Measurements from ENCODE around the gene CFAP57.

The CFAP57 gene

DNA sequence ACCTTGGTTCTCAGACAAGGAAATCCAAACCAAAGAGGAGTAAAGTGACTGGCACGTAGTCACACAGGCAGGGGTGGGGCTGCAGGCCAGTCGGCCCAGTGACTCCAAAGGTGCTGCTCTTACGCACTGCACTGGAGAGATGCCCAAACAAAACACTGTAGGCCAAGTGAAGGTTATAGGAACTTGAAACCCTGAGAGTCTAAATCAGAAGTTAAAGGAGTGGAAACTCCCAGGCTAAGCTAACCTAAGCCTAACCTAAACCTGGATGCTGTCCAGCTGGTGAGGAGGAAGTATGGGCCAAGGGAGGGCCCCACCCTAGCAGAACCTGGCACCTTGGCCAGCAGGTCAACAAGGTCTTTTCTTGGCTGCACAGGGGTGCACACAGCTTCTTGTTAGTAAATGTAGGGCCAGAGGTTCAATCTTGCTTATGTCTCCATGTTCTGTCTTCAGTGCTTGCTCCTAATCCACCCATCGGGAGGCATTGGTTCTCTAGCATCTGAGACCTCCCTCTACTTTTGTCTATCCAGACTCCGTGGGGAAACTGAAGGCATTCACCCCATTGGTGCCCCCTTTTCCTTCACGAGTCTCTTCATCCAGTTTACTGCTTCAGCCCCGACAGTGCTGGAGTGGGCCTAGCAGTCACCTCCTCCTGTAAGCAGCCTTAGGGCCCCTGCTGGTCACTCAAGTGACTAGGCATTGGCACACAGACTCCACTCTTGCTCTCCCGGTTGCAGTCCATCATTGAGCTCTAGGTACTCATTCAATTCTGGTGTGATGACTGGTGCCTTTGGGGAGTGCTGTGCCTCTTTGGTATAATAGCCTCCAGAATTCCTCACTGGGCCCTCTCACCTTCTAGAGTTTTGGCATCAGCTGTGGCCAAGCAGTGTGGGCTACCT, 84.8 kb downstream of the CFAP57 start:
- DNase-seq: no peak

DNA sequence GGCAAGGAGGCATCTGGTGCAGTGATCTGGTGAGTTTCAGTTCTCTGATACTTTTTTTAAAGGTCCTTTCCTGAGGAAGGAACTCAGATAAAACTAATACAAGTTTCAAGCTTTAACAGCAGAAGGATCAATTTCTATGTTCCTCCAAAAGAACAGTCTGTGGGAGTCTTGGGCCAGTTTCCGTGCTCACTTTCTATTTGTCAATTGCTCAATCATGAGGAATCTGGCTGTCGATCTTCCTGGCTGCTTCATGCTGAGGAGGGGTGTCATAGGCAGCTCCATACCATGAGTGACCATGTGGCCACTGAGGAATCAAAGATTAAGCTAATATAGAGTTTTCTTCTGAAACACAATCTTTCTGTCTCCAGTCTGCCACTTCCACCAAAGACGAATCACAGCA, 86.2 kb downstream of the CFAP57 start:
- no peak for DNase-seq

DNA sequence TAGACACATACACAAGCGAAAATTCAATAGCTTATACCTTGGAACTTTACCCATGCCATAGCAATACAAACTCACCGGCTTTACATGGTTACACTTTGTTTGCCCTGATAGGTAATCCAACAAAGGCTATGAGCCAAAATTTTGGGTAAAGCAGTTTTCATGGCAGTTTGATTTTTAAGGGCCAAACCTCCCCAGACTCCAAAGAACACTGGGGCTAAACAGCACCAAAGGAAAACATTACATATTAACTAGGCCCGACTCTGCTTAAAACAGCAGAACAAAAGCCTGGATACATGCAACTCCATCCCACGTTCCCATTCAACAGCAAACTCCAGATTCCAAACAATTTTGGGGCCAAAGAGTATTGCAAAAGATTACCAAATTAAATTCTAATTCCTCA, 93.3 kb downstream of the CFAP57 start:
- no peak for DNase-seq

DNA sequence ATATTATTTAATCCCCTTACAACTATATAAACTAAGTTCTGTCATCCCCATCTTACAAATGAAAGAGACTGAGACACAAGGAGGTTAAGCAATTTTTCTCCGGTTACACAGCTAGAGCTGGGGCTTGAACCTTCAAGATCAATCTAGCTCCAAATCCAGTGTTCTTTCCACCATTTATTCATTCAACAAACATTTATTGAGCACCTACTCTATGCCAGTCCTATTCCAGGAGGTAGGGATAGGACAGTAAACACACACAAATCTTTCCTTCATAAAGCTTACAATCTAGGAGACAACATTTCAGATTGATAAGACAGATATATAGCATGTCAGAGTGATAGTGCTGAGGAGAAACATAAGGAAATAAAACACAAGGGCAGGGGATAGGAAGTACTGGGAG, 94.8 kb downstream of the CFAP57 start:
- DNase-seq: no peak

DNA sequence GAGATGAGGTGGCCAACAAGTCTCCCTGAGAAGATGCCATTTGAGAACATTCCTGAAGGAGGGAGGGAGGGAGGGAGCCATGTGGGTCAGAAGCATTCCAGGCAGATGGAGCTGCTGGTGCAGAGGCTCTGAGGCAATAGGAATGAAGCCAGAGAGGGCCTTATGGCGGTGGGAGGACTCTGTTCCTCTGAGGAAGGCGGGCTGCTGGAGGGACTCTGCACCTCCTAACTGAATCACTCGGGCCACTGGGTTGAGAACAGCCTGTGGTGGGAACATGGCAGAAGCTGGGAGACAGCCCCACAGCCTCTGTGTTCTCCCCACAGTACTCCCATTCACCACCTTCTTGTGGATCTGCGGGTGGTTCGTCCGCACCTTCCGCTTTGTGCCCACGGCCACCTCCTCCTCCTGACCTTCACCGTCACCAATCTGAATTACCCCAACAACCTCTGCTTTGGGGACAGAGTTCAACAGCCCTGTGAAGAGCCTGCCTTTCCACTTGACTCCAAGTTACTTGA, 95.2 kb downstream of the CFAP57 start:
- DNase-seq: no peak

DNA sequence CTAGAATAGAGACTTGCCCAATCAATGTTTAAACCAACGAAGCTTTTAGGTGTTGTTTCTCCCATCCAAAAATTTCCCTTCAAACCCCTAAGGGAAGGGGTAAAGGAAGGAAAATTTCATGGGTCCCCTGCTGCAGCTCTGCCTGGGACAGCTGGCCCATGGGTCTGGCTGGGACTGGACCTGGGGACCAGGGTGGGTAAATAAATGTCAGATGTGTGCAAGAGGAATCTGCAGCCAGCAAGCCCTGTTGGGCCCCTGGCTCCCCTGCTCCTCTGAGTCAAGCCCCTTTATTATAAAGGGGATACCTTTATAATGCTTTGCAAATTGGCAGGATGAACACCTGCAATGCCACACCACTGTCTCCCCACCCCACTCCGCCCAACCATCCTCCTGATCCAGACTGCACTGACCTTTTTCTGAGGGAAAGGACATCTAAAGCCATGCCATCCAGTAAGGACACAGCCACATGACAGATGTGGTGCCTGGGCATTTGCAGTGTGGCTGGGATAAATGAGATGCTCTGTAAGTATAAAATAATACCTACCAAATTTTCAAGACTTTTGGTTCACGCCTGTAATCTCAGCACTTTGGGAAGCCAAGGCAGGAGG, 95.8 kb downstream of the CFAP57 start:
- DNase-seq: no peak

DNA sequence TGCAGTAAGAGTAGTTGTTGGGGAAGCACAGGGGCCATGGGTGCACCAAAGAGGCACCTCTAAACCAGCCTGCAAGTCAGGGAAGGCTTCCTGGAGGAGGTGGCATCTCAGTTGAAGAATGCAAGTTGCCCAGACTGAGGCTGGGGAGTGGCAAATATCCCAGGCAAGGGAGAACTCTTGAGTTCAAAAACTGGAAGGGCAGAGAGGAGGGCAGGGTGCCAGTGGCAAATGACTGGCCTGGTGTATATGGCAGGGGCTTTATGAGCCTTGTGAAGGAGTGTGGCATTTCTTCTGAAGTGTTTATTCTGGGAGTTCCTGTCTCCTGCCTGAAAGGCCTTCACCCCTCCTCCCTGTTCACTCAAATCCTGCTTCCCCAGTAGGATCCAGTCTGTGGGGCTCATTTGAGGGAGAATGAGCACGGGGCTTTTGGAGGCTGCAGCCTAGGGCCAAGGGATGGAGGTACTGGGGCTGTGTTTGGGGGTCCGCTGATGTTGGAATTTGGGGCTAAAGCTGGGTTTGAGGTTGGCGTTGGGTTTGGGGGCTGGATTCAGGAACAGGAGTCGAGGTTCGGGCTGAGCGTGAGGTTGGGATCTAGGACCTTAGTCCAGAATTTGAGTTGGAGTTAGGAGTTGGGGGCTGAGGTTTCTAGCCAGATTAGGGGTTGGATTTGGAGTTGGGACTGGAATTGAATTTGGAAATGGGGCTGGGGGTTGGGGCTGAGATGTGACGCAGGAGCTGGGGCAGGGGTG, 97.7 kb downstream of the CFAP57 start, which contains the start of gene TMEM125:
TSS of gene TMEM125 (plus strand) at position 357 of the 749 bp plus-strand sequence. CDS start 2,740 bp downstream, outside the sequence.
- DNase-seq: no peak

DNA sequence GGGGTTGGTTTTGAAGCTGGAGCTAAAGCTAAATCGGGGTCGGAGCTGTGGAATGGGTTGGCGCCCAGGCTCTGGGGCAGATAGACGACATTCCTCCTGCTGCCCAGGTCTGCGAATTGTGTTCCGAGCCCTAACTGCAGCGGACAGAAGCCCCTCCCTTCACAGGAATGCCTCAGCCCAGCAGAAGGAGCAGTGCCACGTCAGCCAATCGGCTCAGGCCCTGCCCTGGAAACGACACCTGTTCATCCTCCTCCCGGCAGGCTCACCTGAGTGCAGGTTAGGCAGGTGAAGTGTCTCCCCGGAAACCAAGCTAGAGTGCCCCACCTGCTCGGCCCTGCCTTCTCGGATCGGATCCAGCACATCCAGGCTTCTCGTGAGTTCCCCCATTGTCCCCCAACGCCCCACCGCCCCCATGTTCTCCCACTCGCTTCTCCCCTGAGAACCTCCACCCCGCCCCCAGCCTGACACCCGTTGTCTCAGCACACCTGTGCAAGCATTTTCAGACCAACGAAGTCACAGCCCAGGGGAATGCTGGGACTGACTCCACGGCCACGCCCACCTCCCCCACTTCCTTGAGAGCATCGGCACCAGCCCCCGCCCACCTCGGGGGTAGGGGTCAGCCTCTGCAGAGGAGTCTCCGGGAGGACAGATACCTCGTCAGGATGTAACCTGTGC, 98.4 kb downstream of the CFAP57 start:
- DNase-seq: no peak

DNA sequence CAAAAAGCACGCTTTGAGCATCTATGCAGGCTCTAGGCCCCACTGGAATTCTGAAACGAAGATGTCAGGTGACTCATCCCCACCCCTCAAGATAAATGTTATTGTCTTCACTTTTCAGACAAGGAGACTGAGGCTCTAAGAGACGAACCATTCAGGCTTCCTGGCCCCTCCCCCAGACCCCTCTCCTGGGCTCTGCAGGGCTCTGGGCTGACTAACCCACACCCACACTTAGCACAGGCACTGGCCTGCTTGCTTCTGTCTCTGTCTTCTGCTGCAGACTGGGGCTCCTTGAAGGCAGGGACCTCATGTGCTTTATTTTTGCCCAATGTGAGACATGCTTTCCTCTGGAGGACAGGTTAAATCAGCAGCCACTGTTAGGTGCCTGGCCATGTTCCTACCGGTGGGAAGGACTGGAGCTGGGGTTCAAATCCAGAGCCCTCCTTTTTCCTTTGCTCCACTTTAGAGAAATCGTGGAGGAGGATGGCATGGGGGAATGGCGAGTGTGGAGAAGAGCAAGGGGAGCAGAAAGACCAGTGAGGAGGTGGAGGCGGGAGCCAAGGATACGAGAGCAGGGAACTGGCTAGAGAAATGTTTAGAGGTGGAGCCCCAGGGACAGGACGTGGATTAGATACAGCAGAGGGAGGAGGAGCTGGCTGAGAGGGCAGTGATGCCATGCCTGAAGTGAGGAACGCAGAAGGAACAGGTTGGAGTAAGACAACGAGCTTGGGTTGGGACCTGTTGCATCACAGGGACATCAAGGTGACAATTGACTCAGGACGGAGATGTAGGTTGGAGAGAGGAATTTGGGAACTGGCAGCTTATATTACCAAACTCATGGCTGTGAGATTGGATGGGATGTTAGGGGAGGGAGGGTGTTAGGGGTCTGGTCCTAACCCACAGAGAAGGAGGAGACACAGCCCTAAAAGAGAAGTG, 99.3 kb downstream of the CFAP57 start:
- DNase-seq: no peak

DNA sequence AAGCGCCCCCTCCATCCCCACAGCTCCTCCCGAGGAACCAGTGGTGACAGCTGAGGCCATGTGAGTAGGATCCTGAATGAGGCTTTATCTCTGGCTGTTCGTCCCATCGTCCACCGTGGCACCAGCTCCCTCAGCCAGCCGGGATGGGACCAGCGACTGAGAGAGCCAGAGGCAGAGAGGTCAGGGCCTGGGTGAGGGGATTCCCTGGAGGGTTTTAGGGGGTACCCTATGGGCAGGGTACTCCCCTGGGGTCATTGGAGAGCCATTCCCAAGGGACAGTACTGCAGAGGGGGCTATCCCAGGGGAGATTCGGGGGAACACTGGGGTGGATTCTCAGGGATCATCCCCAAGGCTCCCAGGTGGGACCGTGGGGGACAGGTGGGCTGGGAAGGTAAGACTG, 100.0 kb downstream of the CFAP57 start:
- DNase-seq: no peak

DNA sequence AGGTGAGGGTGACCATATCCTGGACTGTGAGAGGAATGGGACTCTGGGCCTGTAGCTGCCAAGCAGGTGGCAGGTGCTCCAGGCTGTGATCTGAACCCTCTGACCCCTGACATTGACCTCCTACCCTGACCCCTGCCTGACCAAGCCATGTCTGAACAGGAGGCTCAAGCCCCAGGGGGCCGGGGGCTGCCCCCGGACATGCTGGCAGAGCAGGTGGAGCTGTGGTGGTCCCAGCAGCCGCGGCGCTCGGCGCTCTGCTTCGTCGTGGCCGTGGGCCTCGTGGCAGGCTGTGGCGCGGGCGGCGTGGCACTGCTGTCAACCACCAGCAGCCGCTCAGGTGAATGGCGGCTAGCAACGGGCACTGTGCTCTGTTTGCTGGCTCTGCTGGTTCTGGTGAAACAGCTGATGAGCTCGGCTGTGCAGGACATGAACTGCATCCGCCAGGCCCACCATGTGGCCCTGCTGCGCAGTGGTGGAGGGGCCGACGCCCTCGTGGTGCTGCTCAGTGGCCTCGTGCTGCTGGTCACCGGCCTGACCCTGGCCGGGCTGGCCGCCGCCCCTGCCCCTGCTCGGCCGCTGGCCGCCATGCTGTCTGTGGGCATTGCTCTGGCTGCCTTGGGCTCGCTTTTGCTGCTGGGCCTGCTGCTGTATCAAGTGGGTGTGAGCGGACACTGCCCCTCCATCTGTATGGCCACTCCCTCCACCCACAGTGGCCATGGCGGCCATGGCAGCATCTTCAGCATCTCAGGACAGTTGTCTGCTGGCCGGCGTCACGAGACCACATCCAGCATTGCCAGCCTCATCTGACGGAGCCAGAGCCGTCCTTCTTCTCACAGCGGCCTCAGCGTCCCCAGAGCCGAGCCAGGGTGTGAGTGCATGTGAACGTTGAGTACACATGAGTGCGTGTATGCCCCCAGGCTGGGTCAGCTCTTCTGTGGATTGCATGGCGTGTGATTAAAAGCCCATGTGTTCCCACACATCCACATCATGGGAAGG, 100.7 kb downstream of the CFAP57 start:
- no peak for DNase-seq

DNA sequence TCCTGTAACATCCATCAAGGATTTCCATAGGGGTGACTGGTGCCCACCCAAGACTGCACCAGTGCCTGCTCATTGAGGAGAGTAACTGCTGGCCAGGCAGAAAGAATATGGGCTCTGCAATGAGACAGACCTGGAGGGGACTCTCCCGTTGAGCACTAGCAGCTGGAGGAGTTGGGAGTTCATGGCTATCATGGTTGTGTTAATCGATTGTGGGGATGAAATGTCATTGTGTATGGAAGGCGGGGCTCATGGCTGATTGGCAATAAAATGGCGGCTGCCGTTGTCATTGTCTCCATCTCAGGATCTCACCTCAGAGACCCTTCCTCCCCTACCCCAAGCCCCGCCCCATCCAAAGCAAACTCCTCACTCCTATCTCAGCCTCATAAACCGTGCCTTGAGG, 101.6 kb downstream of the CFAP57 start:
- no peak for DNase-seq

DNA sequence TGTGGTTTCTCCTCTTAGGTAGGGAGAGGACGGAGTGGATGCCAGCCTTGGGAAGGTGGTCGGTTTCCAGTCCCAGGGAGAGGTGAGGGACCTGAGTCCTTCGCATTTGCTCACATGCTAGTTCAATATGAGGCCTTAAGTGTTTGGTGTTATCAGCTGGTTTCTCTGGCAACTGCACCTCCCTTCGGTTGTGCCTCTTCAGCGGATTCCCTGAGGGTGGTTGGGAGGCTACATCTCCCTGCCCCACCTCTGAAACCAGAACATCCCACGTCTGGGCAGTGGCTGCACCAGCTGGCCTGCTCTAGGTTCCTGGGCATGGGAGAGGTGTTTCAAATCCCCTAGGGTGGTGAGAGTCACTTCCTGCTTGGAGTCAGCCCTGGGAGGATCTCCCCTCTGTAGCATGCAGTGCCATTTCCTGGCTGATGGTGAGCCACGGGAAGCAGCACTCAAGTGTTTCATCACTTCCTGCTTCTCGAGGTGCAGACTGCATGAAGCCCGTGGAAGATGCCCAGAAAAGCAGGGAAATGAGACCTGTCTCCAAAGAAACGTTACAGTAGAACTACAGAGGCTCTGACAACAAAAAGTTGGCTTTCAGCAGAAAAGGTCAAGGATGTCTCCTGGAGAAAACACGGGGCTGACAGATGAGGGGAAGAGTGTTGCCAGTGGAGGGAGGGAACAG, 102.1 kb downstream of the CFAP57 start:
- DNase-seq: peak in 1 of 2 experiments; percentile 16

DNA sequence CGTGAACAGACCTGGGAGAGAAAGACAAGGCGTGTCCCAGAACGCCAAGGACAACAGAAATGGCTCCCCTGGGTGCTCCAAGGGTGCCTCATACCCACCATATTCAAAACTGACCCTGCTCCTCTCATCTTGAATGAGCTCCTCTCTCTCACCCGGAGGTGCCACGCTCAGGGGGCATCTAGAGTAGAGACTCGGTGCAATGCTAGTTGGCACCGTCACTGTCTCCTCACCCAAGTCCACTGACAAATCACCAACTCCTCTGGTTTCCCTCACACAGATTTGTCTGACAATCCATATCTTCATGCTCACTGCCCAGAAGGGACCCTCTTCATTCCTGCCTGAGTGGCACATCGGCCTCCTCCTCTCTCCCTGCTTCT, 102.7 kb downstream of the CFAP57 start:
- DNase-seq: no peak

DNA sequence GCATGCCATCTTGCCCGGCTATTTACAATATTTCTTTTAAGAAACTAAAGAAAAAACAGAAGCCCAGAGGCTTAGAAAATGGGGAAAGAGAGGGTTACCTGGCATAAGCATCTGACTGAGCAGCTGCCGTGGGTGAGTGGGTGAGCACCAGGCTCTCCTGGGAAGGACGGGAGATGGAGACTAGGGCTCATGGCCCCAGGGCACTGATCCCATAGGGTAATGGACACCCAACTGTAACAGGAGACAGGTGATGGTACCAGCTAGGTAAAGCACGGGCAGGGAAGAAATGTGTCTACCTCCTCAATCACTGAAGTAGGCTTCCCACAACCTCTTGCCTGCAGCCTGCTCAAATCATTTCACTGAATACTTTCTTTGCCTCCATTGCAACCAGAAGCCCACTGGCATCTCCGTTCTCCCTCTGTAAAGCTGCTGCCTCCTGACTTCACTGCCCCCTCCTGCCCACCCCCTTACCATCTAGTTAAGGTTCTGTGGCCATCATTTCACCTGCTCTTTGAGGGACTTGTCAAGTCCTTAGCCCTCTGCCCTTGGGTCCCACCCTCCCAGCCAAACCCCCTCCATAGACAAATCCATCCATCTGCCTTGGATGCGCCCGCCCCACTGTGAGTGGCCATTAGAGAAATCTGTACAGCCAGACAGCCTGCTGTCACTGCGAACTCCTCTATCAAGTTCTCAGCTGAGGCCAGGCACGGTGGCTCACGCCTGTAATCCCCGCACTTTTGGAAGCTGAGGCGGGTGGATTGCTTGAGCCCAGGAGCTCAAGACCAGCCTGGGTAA, 103.9 kb downstream of the CFAP57 start:
- no peak for DNase-seq

DNA sequence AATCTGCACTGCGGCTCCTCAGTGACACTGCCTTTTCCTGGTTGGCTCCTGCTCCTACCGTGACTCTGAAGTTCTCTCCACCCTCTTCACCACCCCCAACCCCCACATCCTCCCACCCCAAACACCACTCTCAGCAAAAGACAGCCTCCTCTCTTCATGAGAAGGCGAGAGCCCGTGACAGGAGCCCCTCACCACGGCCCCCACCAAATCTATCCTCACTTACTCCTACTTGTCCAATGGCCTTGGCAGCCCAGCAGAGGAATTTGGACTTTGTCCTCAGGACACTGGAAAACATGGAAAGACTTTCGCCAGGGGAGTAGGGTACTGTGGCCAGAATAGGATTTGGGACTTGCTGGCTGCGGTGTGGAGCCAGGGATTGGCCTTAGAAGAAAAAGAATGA, 104.5 kb downstream of the CFAP57 start:
- DNase-seq: no peak

DNA sequence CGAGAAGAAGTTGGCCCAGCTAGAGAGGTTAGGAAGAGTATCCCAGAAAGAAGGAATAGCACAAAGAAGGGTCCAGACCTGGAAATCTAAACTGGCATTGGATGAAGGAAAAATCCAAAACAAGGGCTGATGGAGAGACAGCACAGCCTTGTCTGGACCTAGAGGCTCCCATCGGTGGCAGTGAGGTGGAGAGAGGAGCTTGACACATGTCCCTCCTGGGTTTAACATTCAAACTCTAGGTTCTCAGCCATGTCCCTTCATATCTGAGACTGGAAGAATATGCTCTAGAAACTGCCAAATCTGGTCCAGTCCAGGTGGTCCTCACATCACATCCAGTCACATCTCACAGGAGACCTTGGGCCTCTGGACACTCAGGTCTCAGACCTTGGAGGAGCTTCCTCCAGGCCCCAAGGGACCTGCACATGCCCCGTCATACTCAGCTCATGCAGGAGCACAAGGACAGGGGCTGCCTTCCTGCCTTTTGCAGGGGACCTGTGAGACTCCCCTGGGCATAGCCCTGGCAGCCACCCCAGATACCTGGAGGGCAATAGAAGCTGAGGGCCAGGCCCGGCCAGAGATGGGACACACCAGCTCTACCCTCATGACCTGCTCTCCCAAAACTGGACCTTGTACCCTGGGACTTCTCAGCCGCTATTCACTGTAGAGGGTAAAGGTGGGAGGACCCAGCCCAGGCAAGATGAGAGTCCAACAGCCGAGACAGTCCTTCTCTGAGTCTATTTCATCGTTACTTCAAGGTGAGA, 105.2 kb downstream of the CFAP57 start:
- DNase-seq: no peak

DNA sequence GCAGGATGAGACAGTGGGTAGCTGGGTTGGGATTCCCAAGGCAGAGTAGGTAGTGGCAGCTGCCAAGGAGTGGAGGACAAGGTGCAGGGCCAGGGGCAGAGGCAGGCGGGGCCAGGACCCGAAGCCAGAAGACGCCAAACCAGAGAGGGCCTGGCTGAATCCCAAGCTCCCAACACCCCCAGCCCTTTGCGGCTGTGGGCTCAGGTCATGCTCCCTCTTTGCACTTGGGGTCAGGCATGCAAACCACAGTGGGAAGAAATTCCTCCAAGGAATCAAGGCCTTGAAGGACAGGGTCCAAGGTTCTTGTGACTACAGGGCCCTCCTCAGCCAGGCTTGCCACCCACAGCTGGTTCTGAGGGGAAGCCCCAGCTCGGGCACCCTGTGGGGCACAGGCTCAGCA, 107.0 kb downstream of the CFAP57 start:
- no peak for DNase-seq
